ENCODE results near the gene CKS1B. TPM values are rescaled to one million over a fixed set of nuclear protein-coding genes. Genes with fewer than 3 reads are reported as not detected.

Gene CKS1B
- total and polyA plus RNA-seq, 4 donors = 22.3 to 38.2 (median 30.2) TPM

Small RNA genes within 50 kb of the gene (small RNA-seq; reads per million reads assigned to genes)
- gene MIR4258 (ENCODE audit: low replicate concordance) (not detected), gene RF00017 (ENCODE audit: low replicate concordance) (not detected)

Other genes starting within 250 kb of the CKS1B start
- 1 to 10 TPM; 3.2 to 4.9 TPM for gene KCNN3, start 104.4 kb upstream of the CKS1B start, total RNA-seq
- gene KCNN3, start 104.4 kb upstream of the CKS1B start, polyA plus RNA-seq = under 1 TPM; 0.47 to 0.55 TPM
- gene PMVK, start 38.0 kb upstream of the CKS1B start, total RNA-seq = 10 to 100 TPM; 18.4 to 48.8 TPM
- 10 to 100 TPM; 39.0 to 47.9 TPM for gene PMVK, start 38.0 kb upstream of the CKS1B start, polyA plus RNA-seq
- gene PBXIP1, start 18.6 kb upstream of the CKS1B start, total RNA-seq = 100 to 1,000 TPM in 1 of 2 donors, 10 to 100 TPM in 1; 37.3 to 178 TPM
- gene PBXIP1, start 18.6 kb upstream of the CKS1B start, polyA plus RNA-seq = 10 to 100 TPM; 32.8 to 33.2 TPM
- 10 to 100 TPM; 17.9 to 25.2 TPM for gene PYGO2, start 12.9 kb upstream of the CKS1B start, total RNA-seq
- 10 to 100 TPM; 14.6 to 22.2 TPM for gene PYGO2, start 12.9 kb upstream of the CKS1B start, polyA plus RNA-seq
- gene SHC1, start 3.9 kb upstream of the CKS1B start, total RNA-seq = 100 to 1,000 TPM in 1 of 2 donors, 10 to 100 TPM in 1; 67.6 to 136 TPM
- 100 to 1,000 TPM in 1 of 2 donors, 10 to 100 TPM in 1; 76.5 to 111 TPM for gene SHC1, start 3.9 kb upstream of the CKS1B start, polyA plus RNA-seq
- gene FLAD1, start 8.7 kb downstream of the CKS1B start, total RNA-seq = 10 to 100 TPM; 10.9 to 37.0 TPM
- gene FLAD1, start 8.7 kb downstream of the CKS1B start, polyA plus RNA-seq = 10 to 100 TPM; 29.3 to 31.9 TPM
- under 1 TPM in 1 of 2 donors, not detected in 1; 0.89 TPM for gene LENEP, start 18.9 kb downstream of the CKS1B start, total RNA-seq
- under 1 TPM in 1 of 2 donors, not detected in 1; 0.31 TPM for gene LENEP, start 18.9 kb downstream of the CKS1B start, polyA plus RNA-seq
- 10 to 100 TPM; 41.9 to 83.3 TPM for gene ZBTB7B, start 28.1 kb downstream of the CKS1B start, total RNA-seq
- gene ZBTB7B, start 28.1 kb downstream of the CKS1B start, polyA plus RNA-seq = 10 to 100 TPM; 52.6 to 57.8 TPM
- gene DCST2, start 59.1 kb downstream of the CKS1B start, total RNA-seq = 1 to 10 TPM in 1 of 2 donors, under 1 TPM in 1; 0.31 to 1.7 TPM
- gene DCST2, start 59.1 kb downstream of the CKS1B start, polyA plus RNA-seq = 1 to 10 TPM in 1 of 2 donors, under 1 TPM in 1; 0.77 to 1.7 TPM
- under 1 TPM in 1 of 2 donors, not detected in 1; 0.20 TPM for gene DCST1, start 59.1 kb downstream of the CKS1B start, total RNA-seq
- under 1 TPM in 1 of 2 donors, not detected in 1; 0.08 TPM for gene DCST1, start 59.1 kb downstream of the CKS1B start, polyA plus RNA-seq
- 100 to 1,000 TPM in 1 of 2 donors, 10 to 100 TPM in 1; 49.5 to 209 TPM for gene ADAM15, start 76.6 kb downstream of the CKS1B start, total RNA-seq
- gene ADAM15, start 76.6 kb downstream of the CKS1B start, polyA plus RNA-seq = 100 to 1,000 TPM; 111 to 233 TPM
- 10 to 100 TPM in 1 of 2 donors, 1 to 10 TPM in 1; 8.3 to 13.4 TPM for gene EFNA4, start 89.1 kb downstream of the CKS1B start, total RNA-seq
- gene EFNA4, start 89.1 kb downstream of the CKS1B start, polyA plus RNA-seq = 10 to 100 TPM in 1 of 2 donors, 1 to 10 TPM in 1; 9.2 to 11.2 TPM
- 1 to 10 TPM; 1.1 to 1.9 TPM for gene EFNA3, start 104.2 kb downstream of the CKS1B start, total RNA-seq
- 1 to 10 TPM; 1.5 to 1.8 TPM for gene EFNA3, start 104.2 kb downstream of the CKS1B start, polyA plus RNA-seq
- gene EFNA1, start 153.2 kb downstream of the CKS1B start, total RNA-seq = 100 to 1,000 TPM; 111 to 202 TPM
- 100 to 1,000 TPM; 149 to 187 TPM for gene EFNA1, start 153.2 kb downstream of the CKS1B start, polyA plus RNA-seq
- 10 to 100 TPM; 26.3 to 60.3 TPM for gene SLC50A1, start 161.2 kb downstream of the CKS1B start, total RNA-seq
- 100 to 1,000 TPM in 1 of 2 donors, 10 to 100 TPM in 1; 76.6 to 114 TPM for gene SLC50A1, start 161.2 kb downstream of the CKS1B start, polyA plus RNA-seq
- 10 to 100 TPM; 33.7 to 99.6 TPM for gene DPM3, start 165.8 kb downstream of the CKS1B start, total RNA-seq
- 100 to 1,000 TPM; 166 to 491 TPM for gene DPM3, start 165.8 kb downstream of the CKS1B start, polyA plus RNA-seq
- 100 to 1,000 TPM in 1 of 2 donors, 10 to 100 TPM in 1; 58.2 to 162 TPM for gene KRTCAP2, start 198.6 kb downstream of the CKS1B start, total RNA-seq
- 100 to 1,000 TPM; 218 to 592 TPM for gene KRTCAP2, start 198.6 kb downstream of the CKS1B start, polyA plus RNA-seq
- gene TRIM46, start 199.2 kb downstream of the CKS1B start, total RNA-seq = under 1 TPM; 0.60 to 0.71 TPM
- gene TRIM46, start 199.2 kb downstream of the CKS1B start, polyA plus RNA-seq = under 1 TPM; 0.26 to 0.31 TPM
- gene THBS3, start 233.2 kb downstream of the CKS1B start, total RNA-seq = 10 to 100 TPM; 26.6 to 33.1 TPM
- gene THBS3, start 233.2 kb downstream of the CKS1B start, polyA plus RNA-seq = 10 to 100 TPM; 11.4 to 22.1 TPM
- gene MTX1, start 234.0 kb downstream of the CKS1B start, total RNA-seq = 10 to 100 TPM; 25.6 to 46.7 TPM
- gene MTX1, start 234.0 kb downstream of the CKS1B start, polyA plus RNA-seq = 10 to 100 TPM; 69.9 to 72.1 TPM

Measured in lung (tissue), 5 donors.